ENCODE results near the gene GPR161.

DNA sequence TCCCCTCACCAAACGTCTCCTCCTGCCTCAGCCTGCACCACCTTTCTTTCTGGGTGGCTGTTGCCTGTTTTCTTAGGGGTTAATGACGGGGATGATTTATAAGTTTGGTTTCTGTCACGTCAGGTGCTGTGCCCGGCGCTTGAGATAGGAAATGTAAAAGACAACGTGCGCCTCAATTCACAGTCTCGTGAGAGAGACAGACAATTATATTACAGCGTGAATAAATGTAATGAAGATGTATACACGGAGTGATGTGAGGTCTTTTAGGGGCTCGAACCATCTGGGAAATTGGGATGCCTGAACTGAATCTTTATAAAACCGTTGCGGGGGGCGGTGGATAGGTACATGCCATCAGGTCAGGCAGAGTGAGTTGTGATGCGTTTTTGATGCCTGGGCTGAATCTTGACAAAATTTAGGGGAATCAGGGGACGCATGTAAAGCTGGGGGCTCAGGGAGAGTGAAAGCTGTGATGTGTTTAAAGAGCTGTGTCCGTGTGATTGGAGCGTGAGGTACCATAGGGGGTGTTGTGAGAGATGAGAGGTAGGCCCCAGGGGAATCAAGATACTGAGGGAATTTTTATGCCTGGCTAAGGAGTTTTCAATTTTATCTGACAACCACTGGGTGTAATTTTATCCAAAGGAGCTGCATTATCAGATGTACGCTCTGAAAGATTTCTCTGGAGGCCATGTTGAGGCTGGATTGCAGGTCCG is 42.9 kb upstream of the GPR161 start:
- TF ChIP-seq EZH2 (IDR thresholded peaks at IDR 0.05; ENCODE audit: low read length, unreplicated experiment) = no peak
- TF ChIP-seq, protein P1, sequence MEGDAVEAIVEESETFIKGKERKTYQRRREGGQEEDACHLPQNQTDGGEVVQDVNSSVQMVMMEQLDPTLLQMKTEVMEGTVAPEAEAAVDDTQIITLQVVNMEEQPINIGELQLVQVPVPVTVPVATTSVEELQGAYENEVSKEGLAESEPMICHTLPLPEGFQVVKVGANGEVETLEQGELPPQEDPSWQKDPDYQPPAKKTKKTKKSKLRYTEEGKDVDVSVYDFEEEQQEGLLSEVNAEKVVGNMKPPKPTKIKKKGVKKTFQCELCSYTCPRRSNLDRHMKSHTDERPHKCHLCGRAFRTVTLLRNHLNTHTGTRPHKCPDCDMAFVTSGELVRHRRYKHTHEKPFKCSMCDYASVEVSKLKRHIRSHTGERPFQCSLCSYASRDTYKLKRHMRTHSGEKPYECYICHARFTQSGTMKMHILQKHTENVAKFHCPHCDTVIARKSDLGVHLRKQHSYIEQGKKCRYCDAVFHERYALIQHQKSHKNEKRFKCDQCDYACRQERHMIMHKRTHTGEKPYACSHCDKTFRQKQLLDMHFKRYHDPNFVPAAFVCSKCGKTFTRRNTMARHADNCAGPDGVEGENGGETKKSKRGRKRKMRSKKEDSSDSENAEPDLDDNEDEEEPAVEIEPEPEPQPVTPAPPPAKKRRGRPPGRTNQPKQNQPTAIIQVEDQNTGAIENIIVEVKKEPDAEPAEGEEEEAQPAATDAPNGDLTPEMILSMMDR (conservative IDR thresholded peaks at IDR 0.05; ENCODE audit: low read depth, low read length) = no peak

Measured in PC-3 (cell line).